RKO (cell line): ENCODE measurements around the gene TEX22.

Source experiments
- DNase-seq: peaks from one replicate; pipeline ENCODE4 v3.0.0-alpha.2; 2016; ENCODE audit warnings: low spot score

TEX22 gene

DNA sequence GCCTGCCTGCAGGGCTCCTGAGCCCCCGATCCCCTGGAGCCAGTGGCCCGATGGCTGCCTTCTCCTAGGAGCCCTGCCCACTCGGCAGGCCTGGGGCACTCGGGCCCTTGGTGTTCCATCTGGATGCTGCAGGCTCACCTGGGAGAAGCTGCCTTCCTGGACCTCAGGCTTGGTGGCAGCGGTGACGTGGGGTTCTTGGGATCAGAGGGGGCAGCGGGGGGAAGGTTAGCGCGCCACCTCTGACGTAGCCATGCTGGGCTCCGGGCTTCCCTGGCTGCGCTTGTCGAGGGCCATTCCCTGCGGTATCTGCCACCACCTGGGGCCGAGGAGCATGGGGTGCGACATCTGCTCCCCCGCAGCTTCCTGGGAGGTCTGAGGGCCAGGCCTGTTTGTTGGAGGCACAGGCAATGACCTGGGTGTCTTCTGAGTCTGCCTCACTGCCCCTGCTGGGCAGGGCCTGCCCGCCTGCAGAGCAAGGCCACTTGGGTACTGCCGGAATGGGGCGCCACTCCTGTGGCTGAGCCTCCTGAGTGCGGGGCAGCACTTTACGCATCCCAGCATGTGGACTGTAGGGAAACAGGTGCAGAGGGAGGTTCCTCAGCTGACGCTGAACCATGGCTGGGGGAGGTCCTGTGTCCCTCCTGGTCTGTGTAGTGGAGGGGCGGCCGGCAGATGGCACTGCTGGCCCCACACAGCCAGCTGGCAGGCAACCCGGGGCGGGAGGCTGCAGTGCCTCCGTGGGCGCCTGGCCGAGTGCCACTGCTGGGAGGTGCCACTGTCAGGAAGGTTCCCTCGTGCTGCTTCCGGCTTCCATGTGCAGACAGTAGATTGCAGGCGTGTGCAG lies 41.6 kb downstream of the TEX22 start:
- no peak for DNase-seq

- DNase-seq = no peak
Observed at GRCh38 chr14:105440554-105440900, 42.2 kb downstream of the TEX22 start.

DNA sequence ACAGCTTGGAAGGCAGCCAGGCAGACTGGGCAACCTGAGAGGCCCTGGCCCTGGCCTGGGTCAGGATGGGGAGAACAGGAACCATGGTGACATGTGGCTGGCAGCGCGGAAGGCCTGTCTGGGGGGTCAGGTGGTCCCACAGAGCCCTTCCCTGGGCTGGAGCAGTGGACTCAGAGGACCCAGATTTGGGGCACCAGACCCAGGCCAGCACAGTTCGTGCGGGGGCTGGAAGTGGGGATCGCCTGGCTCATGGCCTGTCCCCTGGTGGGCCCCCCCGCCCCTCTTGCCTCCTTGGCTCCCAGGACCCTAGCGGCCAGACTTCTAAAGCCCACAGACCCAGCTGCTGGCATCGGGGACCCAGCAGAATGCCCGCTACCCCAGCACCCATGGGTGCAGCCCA lies 42.7 kb downstream of the TEX22 start:
- DNase-seq = no peak

GRCh38 chr14:105442125-105442524 lies 43.8 kb downstream of the TEX22 start:
- DNase-seq = no peak

GRCh38 chr14:105442834-105443233 lies 44.5 kb downstream of the TEX22 start:
- DNase-seq = no peak

GRCh38 chr14:105444859-105445258 lies 46.5 kb downstream of the TEX22 start:
- DNase-seq = no peak

DNA sequence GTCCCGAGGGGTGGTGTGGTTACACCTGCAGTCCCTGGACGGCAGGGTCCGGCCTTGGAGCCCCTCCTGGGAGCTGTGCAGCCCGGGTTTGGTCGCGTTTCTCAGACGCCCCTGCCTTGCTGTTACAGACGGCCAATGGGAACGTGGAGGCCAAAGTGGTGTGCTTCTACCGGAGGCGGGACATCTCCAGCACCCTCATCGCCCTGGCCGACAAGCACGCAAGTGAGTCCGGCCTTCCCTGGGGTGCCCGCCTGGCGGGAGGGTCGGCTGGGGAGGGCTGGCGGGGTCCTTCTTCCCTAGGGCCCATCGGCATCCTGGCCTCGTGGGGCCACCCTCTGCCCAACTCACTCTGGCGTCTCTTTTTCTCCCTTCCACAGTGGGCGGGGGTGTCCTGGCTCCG lies 47.0 kb downstream of the TEX22 start:
- no peak for DNase-seq

DNA sequence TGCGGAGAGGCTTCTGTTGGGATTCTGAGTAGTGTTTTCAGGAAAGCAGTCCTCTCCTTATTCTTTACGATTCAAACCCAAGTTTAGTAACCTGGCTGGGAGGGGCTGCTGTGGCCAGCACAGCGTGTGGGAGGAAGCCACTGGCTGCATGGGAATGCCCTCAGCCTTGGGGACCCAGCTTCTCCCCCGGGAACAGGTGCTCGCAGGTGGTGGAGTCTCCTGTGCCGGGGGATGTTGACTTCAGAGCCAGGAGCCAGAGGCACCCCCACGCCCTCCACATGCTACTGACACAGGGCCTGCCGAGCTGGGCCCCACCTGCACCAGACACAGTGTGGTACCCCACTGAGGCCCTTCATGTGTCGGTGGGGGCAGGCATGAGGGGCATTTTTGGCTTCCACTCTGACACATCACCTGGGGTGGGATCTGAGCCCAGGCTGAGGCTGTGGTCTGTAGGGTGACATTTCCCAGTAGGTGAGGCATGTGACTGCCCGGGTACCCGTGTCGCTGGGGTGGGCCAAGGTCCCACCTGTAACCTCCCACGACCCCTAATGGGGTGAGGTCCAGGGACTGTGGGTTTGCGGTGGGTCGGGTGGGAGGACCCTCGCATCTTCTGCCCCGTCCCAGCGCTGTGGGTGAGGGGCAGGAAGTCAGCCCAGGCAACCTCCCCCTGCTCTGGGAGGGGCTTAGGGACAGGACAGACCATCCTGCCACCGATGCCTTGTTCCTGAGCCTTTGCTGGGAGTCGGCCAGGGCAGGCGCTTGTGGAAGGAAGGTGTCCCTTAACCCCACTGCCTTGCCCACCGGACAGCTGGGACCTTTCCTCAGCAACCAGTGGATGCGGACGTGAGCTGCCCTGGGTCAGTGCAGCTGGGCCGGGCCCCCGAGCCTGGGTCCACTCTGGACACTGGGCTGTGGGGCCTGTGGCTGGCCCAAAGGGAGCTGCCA lies 47.8 kb downstream of the TEX22 start:
- no peak for DNase-seq

- no peak for DNase-seq
Observed at GRCh38 chr14:105446971-105447370, 48.6 kb downstream of the TEX22 start.

GRCh38 chr14:105447651-105448640 lies 49.6 kb downstream of the TEX22 start:
- DNase-seq = no peak

- DNase-seq = peak; percentile 37
Observed at GRCh38 chr14:105448706-105449111, 50.4 kb downstream of the TEX22 start.

DNA sequence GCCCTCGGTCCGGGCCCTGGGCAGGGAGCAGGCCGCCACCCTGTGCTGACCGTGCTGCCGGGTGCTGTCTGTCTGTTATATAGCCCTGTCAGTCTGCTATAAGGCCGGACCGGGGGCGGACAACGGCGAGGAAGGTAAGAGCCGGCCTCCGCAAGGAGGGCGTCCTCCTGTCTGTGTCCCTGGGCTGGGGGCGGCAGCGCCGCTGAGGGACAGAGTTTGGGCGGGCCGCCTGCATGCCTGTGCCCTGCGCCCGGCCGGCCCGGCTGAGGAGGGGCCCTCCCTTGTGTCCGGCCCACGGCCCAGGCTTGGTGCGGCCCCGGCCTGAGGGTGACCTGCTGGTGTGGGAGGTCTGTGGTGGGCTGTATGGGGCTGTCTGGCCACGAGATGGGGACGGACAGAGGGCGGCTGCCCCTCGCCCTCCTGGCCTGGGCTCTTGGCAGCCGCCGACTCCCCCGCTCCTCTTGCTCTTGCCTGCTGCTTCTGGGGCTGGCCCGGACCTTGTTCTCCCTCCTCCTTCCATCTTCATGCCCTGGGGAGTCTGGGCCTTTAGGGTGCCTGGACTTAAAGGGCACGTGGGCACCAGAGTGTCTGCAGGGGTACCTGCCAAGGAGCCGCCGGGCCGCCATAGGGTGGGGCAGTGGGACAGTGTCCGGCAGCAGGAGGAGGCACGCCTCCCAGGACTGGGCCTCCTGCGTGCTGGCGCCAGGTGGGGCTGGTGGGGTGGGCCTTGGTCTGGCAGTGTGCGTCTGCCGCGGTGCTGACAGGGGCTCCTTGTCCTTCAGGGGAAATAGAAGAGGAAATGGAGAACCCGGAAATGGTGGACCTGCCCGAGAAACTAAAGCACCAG lies 51.2 kb downstream of the TEX22 start:
- no peak for DNase-seq

DNA sequence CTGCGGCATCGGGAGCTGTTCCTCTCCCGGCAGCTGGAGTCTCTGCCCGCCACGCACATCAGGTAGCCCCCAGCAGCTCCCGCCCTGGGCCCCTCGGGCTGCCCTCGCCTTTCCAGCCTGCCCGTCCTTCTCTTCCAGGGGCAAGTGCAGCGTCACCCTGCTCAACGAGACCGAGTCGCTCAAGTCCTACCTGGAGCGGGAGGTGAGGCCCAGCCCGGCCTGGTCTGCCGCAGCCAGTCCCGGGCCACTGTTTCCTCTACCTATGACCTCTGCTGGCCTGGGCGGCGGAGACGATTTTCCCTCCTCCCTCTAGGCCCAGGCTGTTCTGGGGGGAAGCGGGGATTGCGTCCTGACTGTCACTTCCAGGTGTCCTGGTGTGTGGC lies 51.8 kb downstream of the TEX22 start:
- DNase-seq = no peak

GRCh38 chr14:105450864-105451720 lies 52.8 kb downstream of the TEX22 start:
- DNase-seq = no peak

GRCh38 chr14:105452963-105453362 lies 54.6 kb downstream of the TEX22 start:
- DNase-seq = no peak

- DNase-seq = no peak
Observed at GRCh38 chr14:105453847-105454246, 55.5 kb downstream of the TEX22 start.

GRCh38 chr14:105455086-105455640 lies 56.8 kb downstream of the TEX22 start:
- no peak for DNase-seq

DNA sequence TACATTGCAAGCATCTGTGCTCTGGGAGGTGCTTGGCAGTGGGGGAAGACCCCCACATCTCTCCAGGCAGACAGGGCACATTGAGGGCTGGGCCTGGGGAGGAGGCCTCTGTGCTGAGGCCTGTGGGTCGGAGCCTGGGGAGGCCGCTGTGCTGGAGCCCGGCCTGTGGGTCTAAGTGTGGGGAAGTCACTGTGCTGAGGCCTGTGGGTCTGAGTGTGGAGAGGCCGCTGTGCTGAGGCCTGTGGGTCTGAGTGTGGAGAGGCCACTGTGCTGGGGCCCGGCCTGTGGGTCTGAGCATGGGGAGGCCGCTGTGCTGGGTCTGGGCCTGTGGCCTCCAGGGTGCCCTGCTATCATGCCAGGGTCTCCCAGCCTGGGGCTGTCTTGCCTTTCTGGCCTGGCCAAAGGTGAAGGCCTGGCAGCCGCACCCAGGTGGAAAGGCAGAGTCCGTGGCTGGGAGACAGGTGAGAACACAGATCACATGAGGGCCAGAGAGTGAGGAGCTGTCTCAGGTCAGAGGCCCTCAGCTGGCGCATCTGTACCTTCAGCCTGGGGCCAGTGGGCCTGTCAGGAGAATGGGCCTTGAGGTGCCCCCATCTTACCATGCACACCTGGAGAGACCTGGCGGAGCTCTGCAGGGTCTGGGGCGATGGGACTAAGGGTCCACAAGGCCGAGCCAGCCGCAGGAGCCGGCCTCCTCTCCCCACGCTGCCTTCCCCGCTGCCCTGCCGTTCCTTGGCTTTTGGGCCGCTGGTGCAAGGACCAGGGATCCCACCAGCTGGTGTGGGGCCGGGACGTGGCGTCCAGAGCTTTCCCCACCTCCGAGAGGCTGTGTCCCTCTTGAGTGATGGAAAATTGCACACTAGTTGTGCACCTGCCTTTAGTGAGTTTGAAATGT lies 57.7 kb downstream of the TEX22 start:
- DNase-seq = no peak
